GM23338 (cell line): ENCODE results near the gene TRHDE. TPM values are rescaled to one million over a fixed set of nuclear protein-coding genes. Genes with fewer than 3 reads are reported as not detected.

Experiments used
- ATAC-seq: fragments of 200-7000 bp; cut with Tn5 transposase; 3 replicates; pipeline ENCODE4 v1.9.1; 2020
- DNase-seq: peaks from one replicate; pipeline ENCODE4 v3.0.0-alpha.2; 2015; ENCODE audit warnings: low spot score
- H2AFZ ChIP-seq: fragments of 200-600 bp; sonication (generic); 2 replicates; pipeline ENCODE4 v1.8.0; 2016; ENCODE audit warnings: antibody characterized with exemption, mild to moderate bottlenecking, moderate library complexity
- H3F3A ChIP-seq: fragments of 200-600 bp; sonication (generic); replicated peaks from 2 replicates; pipeline ENCODE4 v1.8.0; 2017; ENCODE audit warnings: antibody characterized with exemption, mixed run types, low read depth
- H3K27ac ChIP-seq: fragments of 200-600 bp; sonication (generic); 2 replicates; pipeline ENCODE4 v1.6.1; 2016; ENCODE audit warnings: low read depth
- H3K27me3 ChIP-seq: fragments of 200-600 bp; sonication (generic); 2 replicates; pipeline ENCODE4 v1.8.0; 2016; ENCODE audit warnings: mild to moderate bottlenecking, mixed run types, moderate library complexity; ENCODE audit not compliant: insufficient read depth
- H3K36me3 ChIP-seq: fragments of 200-600 bp; sonication (generic); 2 replicates; pipeline ENCODE4 v1.8.0; 2016; ENCODE audit warnings: mild to moderate bottlenecking; ENCODE audit not compliant: insufficient read depth
- H3K4me1 ChIP-seq: fragments of 200-600 bp; sonication (generic); 2 replicates; pipeline ENCODE4 v1.8.0; 2016; ENCODE audit warnings: mild to moderate bottlenecking, moderate library complexity; ENCODE audit not compliant: insufficient read depth
- H3K4me2 ChIP-seq: fragments of 200-600 bp; sonication (generic); 2 replicates; pipeline ENCODE4 v1.7.1; 2017; ENCODE audit warnings: mixed run types
- H3K4me3 ChIP-seq: fragments of 200-600 bp; sonication (generic); 2 replicates; pipeline ENCODE4 v1.6.1; 2016; ENCODE audit warnings: mixed run types
- H3K79me2 ChIP-seq: fragments of 200-600 bp; sonication (generic); replicated peaks from 2 replicates; pipeline ENCODE4 v1.8.0; 2017; ENCODE audit warnings: mild to moderate bottlenecking; ENCODE audit not compliant: insufficient read depth
- H3K9me2 ChIP-seq: fragments of 200-600 bp; sonication (generic); 2 replicates; pipeline ENCODE4 v1.8.0; 2017; ENCODE audit not compliant: insufficient read depth
- H4K20me1 ChIP-seq: fragments of 200-600 bp; sonication (generic); replicated peaks from 2 replicates; pipeline ENCODE4 v1.8.0; 2017; ENCODE audit warnings: mild to moderate bottlenecking; ENCODE audit not compliant: insufficient read depth
- H3K27ac Mint-ChIP-seq: 2 replicates; pipeline ENCODE4 v1.8.0; 2020; ENCODE audit warnings: inconsistent platforms, mild to moderate bottlenecking, moderate library complexity, mixed read lengths
- H3K27me3 Mint-ChIP-seq: 3 replicates; pipeline ENCODE4 v1.8.0; 2022; ENCODE audit warnings: low read depth, mild to moderate bottlenecking, moderate library complexity, mixed read lengths, inconsistent platforms; ENCODE audit not compliant: insufficient read depth, poor library complexity
- H3K36me3 Mint-ChIP-seq: 3 replicates; pipeline ENCODE4 v1.8.0; 2021; ENCODE audit warnings: low read depth, mild to moderate bottlenecking, inconsistent platforms, moderate library complexity, mixed read lengths
- H3K4me1 Mint-ChIP-seq: 3 replicates; pipeline ENCODE4 v1.8.0; 2020; ENCODE audit warnings: mild to moderate bottlenecking, inconsistent platforms, mixed read lengths
- H3K4me3 Mint-ChIP-seq: 3 replicates; pipeline ENCODE4 v1.8.0; 2021; ENCODE audit warnings: moderate library complexity, mild to moderate bottlenecking, inconsistent platforms, mixed read lengths
- H3K9me3 Mint-ChIP-seq: 3 replicates; pipeline ENCODE4 v1.8.0; 2020; ENCODE audit warnings: moderate library complexity, mild to moderate bottlenecking, inconsistent platforms, mixed read lengths
- CREB1 ChIP-seq: fragments of 250-450 bp; sonication (Bioruptor Pico); IDR thresholded peaks from 2 replicates; pipeline ENCODE4 v1.5.0; 2020; ENCODE audit warnings: low read depth, mild to moderate bottlenecking, moderate library complexity
- ETS1 ChIP-seq: IDR thresholded peaks from 2 replicates; pipeline ENCODE4 v1.6.1; 2016; ENCODE audit warnings: antibody characterized with exemption
- EZH2 ChIP-seq: fragments of 200-600 bp; sonication (generic); IDR thresholded peaks from one replicate; pipeline ENCODE4 v1.8.0; 2017; ENCODE audit warnings: antibody characterized with exemption, mild to moderate bottlenecking, low read depth; ENCODE audit not compliant: unreplicated experiment
- EZH2phosphoT487 ChIP-seq: fragments of 200-600 bp; sonication (generic); IDR thresholded peaks from one replicate; pipeline ENCODE4 v1.8.1; 2018; ENCODE audit warnings: antibody characterized with exemption; ENCODE audit not compliant: unreplicated experiment
- JUNB ChIP-seq: IDR thresholded peaks from one replicate; pipeline ENCODE4 v1.6.1; 2016; ENCODE audit warnings: antibody characterized with exemption; ENCODE audit not compliant: unreplicated experiment
- NANOG ChIP-seq: IDR thresholded peaks from 2 replicates; pipeline ENCODE4 v1.6.1; 2016; ENCODE audit warnings: antibody characterized with exemption, borderline replicate concordance
- POLR2AphosphoS5 ChIP-seq: IDR thresholded peaks from 2 replicates; pipeline ENCODE4 v1.6.1; 2016; ENCODE audit warnings: antibody characterized with exemption, low read depth
- STAT1 ChIP-seq: IDR thresholded peaks from one replicate; pipeline ENCODE4 v1.6.1; 2016; ENCODE audit warnings: antibody characterized with exemption; ENCODE audit not compliant: unreplicated experiment
- ZNF114 ChIP-seq: fragments of 250-450 bp; sonication (Bioruptor Pico); IDR thresholded peaks from 2 replicates; pipeline ENCODE4 v1.5.0; 2020; ENCODE audit warnings: mild to moderate bottlenecking, moderate library complexity
- ZNF331 ChIP-seq: fragments of 250-450 bp; sonication (Bioruptor Pico); IDR thresholded peaks from 2 replicates; pipeline ENCODE4 v1.5.0; 2020; ENCODE audit warnings: low read depth, mild to moderate bottlenecking, moderate library complexity
- ZNF462 ChIP-seq: fragments of 250-450 bp; sonication (Bioruptor Pico); IDR thresholded peaks from 2 replicates; pipeline ENCODE4 v1.5.0; 2020; ENCODE audit warnings: mild to moderate bottlenecking, moderate library complexity
- polyA plus RNA-seq: library from polyadenylated mRNA; unstranded; fragments of >200 nt; fragmentation: Nextera tagmentation; extraction: Ambion mirVana; gene quantifications from 2 replicates; pipeline ENCODE4 v1.2.1, GENCODE V29; 2016
- total RNA-seq: library from RNA; depleted of rRNA; stranded (reverse); fragments of >200 nt; shearing (Covaris generic); gene quantifications from 2 replicates; pipeline ENCODE4 v1.2.3, GENCODE V29; 2014

TRHDE gene
- total and polyA plus RNA-seq, 2 experiments from 2014 or later: 1.3 to 7.7 TPM

- TF ChIP-seq ZNF462 (CRISPR knock-in tag) (no peak), CREB1 (CRISPR knock-in tag) (no peak), NANOG (no peak), EZH2phosphoT487 (no peak), JUNB (no peak), ETS1 (no peak), ZNF114 (CRISPR knock-in tag) (no peak), EZH2 (no peak)
Observed at GRCh38 chr12:72337382-72337781, 65.2 kb downstream of the TRHDE start (continued).

- H2AFZ ChIP-seq: no peak overlapping the region
- no peaks in the 10 kb centered on the region for H3K79me2 ChIP-seq
- Mint-ChIP-seq H3K9me3 (no peaks in the 10 kb centered on the region), H3K27ac (no peak overlapping the region; the same call in 1 of the 2 replicates), H3K27me3 (no peaks in the 10 kb centered on the region), H3K36me3 (no peaks in the 10 kb centered on the region), H3K4me3 (no peak overlapping the region), H3K4me1 (no peaks in the 10 kb centered on the region)
- H3K27me3 ChIP-seq: no peaks in the 10 kb centered on the region
- no peak overlapping the region for H3K27ac ChIP-seq
- no peaks in the 10 kb centered on the region for H3K36me3 ChIP-seq
- no peak overlapping the region for H3K4me3 ChIP-seq
- H3K4me2 ChIP-seq: no peak overlapping the region
- no peaks in the 10 kb centered on the region for H4K20me1 ChIP-seq
- DNase-seq (no peak), ATAC-seq (no peak)
- no peaks in the 10 kb centered on the region for H3K4me1 ChIP-seq
- H3F3A ChIP-seq: no peaks in the 10 kb centered on the region
- no peaks in the 10 kb centered on the region for H3K9me2 ChIP-seq
- TF ChIP-seq POLR2AphosphoS5 (no peak), ZNF114 (CRISPR knock-in tag) (no peak), EZH2 (no peak), JUNB (no peak), ZNF331 (CRISPR knock-in tag) (no peak), EZH2phosphoT487 (no peak), STAT1 (no peak)
Observed at GRCh38 chr12:72337946-72338345, 65.8 kb downstream of the TRHDE start.
